ENCODE results near the gene CDKN1C.

The CDKN1C gene

DNA sequence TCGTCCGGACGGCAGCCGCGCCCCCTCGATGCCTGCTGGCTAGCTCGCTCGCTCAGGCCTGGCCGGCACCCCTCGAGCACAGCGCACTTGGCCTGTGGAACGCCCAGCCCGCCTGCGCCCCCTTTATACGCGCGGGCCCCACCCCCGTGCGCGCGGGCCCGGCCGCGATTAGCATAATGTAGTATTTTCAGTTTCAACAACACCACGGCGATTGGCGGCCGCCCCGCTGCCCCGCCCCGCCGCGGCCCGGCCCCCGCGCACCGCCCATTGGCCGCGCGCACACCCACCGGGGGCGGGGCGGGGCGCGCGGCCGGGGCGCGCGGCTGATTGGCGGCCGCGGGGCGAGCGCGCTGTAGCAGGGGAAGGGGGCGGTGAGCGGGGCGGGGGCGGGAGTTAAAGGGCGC lies at the start of gene CDKN1C:
CDKN1C (minus strand) TSS at position 98 of the 404 bp plus-strand sequence. CDS start 319 bp downstream, outside the sequence.
- DNase-seq (ENCODE audit: low read depth in 2 of 2) = peak; percentile 61 to 70

DNA sequence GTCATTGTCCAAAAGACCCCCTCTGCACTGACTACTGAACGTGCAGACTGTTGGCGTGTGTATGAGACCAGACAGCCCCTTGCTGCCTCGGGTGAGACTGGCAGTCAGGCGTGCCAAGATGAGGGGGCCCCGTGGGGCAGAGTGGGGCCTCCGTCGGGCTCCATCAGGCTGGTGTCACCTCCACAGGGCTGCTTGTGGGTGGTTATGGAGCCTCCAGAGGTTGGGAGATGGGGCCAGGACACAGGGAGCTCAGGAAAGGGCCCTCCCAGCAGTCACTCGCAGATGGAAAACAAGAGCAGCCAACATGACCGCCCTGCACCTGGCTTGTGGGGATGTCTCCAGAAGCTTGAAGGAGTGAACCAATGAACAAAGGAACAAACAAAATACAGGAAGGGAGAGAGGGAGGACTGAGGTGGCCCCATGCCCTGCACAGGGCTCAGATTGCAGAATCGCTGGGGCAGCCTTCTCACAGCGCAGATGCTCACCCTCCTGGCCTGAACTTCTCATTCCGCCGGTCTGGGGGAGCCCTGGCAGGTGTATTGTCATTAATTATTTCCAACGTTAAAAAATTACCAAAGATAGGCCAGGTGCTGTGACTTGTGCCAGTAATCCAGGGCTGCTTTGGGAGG lies 49.1 kb upstream of the CDKN1C start:
- no peak for DNase-seq (ENCODE audit: low read depth in 2 of 2)

DNA sequence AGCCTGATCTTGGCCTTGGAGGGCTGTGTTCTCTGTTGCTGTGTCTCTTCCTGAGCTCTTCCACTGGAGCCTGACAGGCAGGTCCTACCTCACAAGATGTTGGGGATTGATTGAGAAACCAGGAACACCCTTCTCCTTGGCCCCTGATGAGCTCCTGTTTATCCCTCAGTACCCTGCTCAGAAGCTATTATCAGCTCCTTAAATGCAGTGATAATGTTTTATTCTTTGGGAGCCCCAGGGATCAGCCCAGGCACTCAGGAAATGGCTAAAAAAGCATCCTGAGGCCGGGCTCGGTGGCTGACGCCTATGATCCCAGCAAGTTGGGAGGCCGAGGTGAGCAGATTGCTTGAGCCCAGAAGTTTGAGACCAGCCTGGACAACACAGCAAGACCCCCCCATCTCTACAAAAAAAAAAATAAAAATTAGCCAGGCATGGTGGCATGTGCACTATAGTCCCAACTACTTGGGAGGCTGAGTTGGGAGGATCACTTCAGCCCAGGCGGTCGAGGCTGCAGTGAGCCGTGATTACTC lies 48.5 kb upstream of the CDKN1C start:
- no peak for DNase-seq (ENCODE audit: low read depth in 2 of 2)

DNA sequence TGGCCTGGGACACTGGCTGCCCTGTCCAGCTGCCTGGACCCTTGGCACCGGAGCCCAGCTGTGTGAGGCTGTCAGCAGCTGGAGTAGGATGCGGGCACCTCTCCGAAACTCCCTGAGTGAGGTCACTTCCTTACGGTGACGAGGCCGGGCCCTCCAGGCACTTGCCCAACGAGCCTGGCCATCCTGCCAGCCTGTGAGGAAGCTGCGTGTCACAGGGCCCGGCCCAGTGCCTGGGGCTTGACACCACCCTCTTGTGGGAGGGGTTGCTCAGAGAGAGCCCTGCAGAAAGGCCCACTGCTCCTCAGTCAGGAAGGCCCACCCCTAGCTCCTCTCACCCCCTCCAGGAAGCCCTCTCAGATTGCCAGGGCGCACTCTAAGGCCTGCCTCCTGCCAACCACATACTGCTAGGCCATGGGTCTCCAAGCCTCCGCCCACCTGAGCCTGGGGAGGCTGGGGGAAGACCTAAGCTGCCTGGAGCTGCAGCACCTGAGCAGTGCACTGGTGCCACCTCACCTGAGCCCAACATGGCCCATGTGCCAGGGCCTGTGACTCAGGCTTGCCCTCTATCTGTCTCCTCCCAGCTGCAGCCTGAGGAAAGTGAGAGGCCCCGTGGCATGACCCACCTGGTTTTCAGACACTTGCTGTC lies 47.9 kb upstream of the CDKN1C start:
- peak; percentile 34 to 48 for DNase-seq (ENCODE audit: low read depth in 2 of 2)

DNA sequence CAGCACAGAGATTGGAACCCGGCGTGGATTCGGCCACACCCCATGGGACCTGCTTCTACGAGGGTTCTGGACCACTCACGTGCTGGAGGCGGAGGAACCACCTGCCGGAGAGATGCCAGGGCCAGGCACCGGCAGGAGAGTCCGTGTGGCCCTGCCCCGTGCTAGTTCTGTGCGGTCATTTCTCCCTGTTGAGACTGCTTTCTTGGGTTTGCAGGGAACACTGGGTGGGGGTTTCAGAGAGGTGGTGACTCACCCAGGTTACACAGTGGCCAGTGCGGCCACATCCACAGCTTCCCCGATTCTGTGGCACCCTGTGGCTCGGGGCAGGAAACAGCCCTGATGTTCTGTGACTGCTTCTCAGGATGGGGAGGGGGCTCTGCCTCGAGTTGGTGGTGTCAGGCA lies 47.3 kb upstream of the CDKN1C start:
- no peak for DNase-seq (ENCODE audit: low read depth in 2 of 2)

DNA sequence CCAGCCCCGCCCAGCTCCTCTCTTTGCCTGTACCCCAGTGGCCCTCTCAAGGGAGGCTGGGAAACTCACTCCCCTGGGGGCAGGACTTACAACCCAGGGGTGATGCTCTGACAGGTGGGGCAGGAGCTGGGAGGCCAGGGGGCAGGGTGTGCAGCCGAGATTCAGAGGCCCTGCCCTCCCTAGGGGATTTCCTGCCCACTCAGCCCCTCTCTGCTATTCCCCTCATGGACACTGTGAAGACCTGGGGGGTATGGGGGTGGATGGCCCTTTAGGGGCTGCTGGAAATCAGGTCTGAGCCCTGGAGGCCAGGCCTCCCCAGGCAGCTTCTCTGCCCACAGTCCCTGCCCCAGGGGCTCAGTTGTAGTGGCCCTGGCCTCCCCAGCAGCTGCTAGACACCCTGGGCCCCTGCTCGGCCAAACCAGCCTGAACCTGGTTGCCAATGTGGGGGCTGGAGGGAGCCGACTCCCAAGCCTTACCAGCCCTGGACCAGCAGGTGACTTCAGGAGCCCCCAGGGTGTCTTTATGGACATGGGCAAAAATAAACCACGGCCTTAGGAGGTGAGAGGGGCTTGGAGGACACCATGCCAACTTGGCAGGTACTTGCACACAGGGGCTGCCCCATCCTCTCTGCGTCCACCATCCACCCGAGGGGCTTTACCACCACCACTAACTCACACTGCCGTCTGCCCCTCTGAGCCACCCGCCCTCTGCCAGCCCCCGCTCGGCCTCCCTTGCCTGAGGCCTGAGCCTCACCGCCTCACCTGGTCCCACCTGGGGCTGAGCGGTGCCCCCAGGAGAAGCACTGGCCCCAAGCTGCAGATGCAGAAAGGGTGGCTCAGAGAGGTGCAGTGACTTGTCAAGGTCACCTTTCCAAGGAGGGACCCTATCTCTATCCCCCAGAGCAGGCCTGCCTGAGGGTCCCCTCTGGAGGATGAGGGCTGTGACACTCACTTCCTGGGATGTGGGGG lies 46.5 kb upstream of the CDKN1C start:
- DNase-seq (ENCODE audit: low read depth in 2 of 2) = no peak

DNA sequence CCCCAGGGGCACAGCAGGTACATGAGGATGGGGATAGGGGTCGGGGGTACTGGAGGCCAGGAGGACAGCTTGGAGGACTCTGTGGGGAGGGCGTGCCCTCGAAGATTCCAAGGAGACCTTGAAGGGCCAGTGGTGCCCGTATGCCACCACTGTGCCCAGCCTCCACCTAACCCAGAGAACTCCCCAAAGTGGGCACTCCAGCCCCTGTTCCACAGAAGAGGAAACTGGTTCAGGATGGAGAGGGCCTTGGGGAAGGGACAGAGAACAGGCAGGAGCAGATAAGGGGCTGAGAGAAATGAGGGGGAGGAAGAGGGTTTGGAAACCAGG lies 45.8 kb upstream of the CDKN1C start:
- DNase-seq (ENCODE audit: low read depth in 2 of 2) = no peak

DNA sequence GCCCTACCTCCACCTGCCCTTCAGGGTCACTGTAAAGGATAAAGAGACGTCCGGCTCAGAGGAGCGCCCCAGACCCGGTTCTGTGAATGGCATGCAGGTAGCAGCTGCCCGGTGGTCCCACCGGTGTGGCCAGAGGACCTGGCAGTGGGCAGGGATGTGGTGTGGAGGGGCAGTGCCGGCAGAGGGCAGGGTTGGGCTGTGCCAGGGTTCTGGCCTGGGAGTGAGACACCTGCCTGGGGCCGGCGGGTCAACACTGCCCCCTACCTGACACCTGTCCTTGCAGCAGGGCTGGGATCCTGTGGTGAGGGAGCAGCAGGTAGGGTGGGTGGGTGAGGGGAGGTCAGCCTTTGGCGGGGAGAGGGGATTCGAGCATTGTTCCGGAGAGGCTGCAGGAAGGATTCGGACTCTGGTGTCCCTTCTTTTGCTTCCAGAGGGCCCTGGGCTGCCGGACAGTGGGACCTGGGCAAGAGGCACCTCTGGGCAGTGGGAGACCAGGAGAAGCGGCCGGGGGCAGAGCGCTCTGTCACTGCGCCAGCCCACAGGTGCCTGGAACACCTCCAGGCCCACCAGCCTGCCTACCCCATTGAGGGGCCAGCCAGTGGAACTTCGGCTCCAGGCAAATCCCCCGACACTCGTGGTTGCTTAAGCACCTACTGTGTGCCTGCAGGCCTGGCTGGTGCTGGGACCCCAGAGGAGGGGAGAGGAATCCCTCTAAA lies 45.3 kb upstream of the CDKN1C start:
- peak in 1 of 2 donors; percentile 32 for DNase-seq (ENCODE audit: low read depth in 2 of 2)

DNA sequence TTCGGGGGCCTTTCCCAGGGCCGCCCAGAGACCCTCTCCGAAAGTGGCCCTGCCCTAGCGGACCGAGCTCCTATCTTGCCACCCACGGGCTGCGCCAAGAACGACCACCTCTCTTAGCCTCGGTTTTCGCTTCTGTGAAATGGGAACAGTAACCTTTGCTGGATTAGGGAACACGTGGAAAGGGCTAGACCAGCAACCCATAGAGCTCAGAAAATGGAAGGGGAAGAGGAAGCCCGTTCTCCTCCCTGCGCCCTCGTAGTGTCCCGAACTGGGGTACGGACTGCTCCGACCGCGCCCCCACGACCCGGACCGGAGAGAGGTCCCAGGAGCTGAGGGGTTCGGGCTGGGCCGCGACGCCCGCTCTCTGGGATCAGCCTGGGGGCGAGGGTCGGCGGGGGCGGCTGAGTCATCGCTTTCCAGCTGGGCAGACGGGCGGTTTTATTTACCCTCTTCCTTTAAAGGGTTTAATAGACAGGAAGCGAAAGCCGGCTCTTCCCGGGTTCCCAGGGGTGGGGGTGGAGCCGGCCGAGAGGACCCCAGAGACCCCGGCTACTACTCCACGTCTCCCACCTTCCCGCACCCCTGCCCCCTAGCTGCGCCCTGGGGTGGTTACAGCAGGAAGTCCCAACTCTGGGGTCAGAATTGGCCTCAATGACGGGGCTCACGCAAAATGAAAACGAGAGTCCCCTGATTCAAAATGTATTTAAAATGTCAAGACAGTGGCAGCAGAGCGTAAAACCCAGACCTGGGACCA lies 44.6 kb upstream of the CDKN1C start:
- peak; percentile 37 to 56 for DNase-seq (ENCODE audit: low read depth in 2 of 2)

DNA sequence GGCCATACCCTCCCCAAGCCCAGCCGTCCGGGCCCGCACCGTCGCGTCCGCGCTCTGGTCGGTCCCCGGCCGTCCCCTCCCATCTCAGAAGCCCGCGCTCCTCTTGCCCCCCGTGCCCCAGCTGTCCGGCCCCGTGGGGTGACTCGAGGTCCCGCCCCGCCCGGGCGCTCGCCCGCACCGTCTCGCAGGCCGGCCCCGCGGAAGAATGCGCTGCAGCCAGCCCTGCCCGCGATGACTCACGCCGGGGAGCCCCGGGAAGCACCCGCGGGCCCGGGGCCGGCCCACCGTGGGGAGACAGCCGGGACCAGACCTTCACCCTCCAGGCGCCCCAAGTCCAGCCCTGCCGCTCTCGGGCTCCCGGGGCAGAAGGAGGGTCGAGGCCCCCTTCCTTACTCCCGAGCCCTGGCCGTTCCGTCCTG lies 44.0 kb upstream of the CDKN1C start:
- peak; percentile 39 to 44 for DNase-seq (ENCODE audit: low read depth in 2 of 2)

DNA sequence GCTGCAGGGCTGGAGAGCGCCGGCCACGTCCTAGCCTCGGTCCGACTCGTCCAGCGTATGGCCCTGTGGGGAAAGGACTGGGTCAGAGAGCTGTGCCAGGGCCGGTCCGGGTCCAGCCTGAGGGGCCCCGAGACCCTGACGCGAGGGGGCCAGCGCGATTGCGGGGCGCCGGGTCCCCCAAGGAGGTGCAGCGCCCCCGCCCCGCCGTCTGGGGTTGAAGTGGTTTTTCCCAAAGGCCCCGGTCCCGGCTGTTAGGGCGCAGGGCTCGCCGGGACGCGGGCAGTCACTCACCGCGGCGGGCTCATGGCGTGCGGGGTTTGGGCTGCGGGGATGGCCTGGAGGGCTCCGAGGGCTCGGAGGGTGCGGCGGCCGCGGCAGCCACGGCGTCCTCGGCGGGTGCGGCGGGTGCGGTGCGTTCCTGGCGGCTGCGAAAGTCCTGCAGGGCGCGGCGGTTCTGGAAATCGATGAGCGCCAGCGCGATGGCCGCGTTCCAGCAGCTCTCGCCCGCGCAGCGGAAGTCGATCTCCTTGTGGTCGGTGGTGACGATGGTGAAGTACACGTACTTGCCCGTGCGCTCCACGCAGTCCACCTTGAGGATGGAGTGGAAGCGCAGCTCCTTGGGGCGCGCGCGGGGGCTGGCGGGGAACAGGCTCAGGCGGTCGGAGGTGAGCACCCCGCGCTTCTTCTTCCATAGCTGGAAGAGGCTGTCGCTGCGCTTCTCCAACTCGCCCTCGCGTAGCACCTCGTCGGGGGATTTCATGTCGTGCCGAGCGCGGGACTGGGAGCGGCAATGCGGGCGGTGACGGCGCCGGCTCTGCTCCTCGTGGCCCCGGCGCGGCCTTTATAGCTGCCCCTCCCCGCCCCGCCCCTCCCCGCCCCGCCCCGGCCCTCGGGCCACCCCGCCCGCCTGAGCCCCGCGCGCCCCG lies 43.3 kb upstream of the CDKN1C start, which contains the start of gene PHLDA2:
PHLDA2 (minus strand) TSS at position 816 of the 926 bp plus-strand sequence; CDS start at position 760, 56 bp downstream.
- DNase-seq (ENCODE audit: low read depth in 2 of 2) = peak; percentile 45 to 51

DNA sequence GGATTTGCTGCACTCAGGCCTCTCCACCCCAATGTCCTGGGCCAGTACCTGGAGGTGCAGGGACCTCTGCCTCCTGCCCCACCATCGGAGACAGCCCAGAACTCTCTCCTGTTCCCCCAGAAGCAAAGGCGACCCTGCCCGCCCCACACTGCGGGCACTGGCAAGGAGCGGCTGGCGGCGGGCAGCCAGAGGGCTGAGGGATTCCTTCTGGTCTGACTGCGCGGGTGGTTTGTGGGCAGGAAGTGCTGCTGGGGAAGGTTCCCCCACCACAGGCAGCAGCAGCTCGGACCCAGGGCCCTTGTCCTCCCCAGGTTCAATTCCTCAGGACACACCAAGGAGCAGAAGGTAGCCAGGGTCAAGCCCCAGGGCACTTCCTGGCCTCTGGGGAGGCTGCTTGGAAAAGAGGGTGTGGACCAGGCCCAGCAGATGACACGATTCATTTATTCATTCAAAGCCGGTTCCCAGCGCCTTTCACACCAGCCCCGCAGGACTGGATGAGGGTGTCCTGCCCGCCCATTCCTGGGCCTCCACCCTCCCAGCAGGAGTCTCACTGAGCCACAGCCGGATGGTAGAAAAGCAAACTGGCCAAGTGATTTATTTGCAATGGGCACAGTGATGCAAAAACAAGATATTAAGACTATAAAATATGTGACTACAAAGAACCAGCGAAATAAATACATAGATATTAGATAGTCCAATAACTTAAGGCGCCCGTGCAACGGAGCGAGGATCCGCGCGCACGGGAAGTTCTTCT lies 42.5 kb upstream of the CDKN1C start:
- no peak for DNase-seq (ENCODE audit: low read depth in 2 of 2)

DNA sequence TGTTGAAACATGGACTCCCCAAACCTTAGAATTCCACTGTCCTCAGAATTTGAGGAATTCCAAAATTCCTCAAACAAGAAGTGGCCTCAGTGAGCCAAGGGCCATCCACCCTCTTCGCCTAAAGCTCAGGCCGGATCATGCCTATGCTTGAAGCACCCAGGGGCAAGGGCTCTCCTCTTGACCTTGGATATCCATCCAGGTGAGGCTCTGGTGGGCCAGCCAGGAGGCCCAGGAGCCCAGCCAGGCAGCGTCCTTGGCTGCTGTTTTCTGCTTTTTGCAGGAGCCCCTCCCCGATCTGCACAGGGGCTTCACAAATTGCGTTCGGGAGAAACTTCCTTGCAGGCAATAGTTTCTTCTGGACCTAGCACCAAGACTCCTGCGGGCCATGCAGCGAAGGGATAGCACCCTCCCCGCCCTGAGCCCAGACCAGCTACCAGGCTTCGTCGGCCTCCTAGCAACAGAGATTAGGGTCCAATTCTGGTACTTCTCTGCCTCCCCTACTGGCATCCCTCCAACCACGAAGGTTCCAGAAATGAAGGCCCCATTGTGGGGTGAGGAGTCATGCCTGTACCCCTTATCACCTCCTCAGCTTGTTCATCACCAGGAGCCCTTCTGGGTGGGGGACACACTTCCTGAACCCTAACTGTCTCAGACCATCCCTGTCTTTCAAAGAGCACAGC lies 41.7 kb upstream of the CDKN1C start:
- no peak for DNase-seq (ENCODE audit: low read depth in 2 of 2)

DNA sequence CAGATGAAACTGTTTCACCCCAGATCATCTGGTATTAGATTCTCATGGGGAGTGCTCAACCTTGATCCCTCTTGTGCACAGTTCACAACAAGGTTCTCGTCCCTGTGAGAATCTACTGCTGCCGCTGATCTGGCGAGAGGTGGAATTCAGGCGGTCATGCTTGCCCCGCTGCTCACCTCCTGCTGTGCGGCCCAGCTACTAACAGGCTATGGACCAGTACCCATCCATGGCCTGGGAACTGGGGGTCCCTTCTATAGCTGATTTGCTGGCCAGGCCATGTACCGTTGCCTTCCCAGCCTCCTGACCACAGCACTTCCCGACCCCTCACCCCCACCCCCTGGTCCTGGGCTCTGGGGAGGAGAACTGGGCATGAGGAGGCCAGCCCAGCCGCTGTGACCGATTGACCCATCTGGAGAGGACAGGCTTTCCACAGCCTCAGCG lies 41.1 kb upstream of the CDKN1C start:
- no peak for DNase-seq (ENCODE audit: low read depth in 2 of 2)

DNA sequence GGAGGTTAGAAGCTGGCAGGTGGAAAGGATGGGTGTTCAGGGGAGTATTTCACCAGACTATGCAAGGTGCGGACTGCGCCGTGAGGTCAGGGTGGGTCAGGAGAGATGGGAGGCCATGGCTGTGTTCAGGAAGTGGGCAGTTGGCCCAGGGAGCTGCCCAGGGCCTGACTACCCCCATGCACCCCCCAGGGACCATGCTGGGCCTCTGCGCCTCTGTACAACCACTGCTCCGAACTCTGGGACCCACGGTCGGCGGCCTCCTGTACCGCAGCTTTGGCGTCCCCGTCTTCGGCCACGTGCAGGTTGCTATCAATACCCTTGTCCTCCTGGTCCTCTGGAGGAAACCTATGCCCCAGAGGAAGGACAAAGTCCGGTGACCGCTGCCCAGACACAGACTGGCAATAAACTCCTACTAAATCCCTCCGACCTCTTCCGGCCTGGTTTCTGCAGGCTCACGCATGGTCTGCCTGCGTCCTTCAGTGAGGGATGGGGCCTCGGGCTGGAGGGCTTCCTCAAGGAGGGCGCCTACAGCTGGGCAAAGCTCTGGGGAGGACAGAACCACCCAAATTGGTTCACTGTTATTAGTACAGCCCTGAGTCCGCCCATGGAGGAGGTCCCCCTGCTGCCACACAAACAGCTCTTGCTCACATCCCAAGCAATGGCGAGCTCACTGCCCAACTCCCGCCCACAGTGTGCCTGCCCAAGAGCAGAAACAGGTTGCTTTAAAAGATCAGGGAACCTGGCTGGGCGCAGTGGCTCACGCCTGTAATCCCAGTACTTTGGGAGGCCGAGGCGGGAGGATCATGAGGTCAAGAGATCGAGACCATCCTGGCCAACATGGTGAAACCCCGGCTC lies 39.5 kb upstream of the CDKN1C start:
- no peak for DNase-seq (ENCODE audit: low read depth in 2 of 2)

DNA sequence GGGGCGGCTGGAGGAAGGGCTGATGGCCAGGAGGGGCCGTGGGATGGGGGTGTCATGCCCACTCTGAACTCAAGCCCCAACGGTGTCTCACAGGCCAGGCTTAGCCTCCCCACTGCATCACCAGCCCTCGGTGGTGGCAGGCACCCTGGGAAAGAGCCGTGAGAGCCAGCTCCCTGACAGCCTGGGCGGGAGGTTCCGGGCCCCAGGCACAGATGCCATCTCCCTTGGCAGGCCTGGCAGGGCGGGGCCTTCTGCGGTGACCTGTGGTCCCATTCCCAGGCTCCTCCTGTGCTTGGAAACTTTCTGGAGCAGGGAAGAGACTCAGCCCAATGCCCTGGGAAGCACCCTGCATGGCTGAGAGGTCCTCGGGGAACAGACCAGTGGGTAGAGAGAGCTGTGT lies 38.8 kb upstream of the CDKN1C start:
- no peak for DNase-seq (ENCODE audit: low read depth in 2 of 2)
